Fibroblast of the aortic adventitia (primary cell): ENCODE data around the gene DSEL. TPM values are rescaled to one million over a fixed set of nuclear protein-coding genes. Genes with fewer than 3 reads are reported as not detected.

Experiments
- DNase-seq: peaks from one replicate; pipeline ENCODE4 v3.0.0-alpha.2; 2010; ENCODE audit warnings: low read depth
- H3K4me3 ChIP-seq: 2 replicates; pipeline ENCODE4 v1.5.1; 2011; ENCODE audit warnings: low read depth, mild to moderate bottlenecking, control low read depth, low read length, moderate library complexity
- CTCF ChIP-seq: IDR thresholded peaks from 2 replicates; pipeline ENCODE4 v1.5.1; 2011; ENCODE audit warnings: mild to moderate bottlenecking, low read length, control low read depth, inconsistent platforms; ENCODE audit not compliant: insufficient read depth
- total RNA-seq: library from RNA; depleted of rRNA; stranded (reverse); fragments of >200 nt; gene quantifications from 2 replicates; pipeline ENCODE4 v1.2.3, GENCODE V29; 2012; ENCODE audit warnings: low replicate concordance

Gene DSEL
- 18.5 and 108 TPM in 2 replicates for total RNA-seq

GRCh38 chr18:67516539-67517443, at the start of gene DSEL:
DSEL (minus strand) TSS chr18:67516720; CDS start chr18:67514608, 2,112 bp downstream.
- DNase-seq, result peak; percentile 94
- peak within 1 kb of the TSS; percentile 90 for H3K4me3 ChIP-seq
- no peak for TF ChIP-seq CTCF

GRCh38 chr18:67553437-67553836, 36.9 kb upstream of the DSEL start:
- TF ChIP-seq CTCF, result no peak
- no peak for DNase-seq
- no peak overlapping the region for H3K4me3 ChIP-seq

- no peak for DNase-seq
- no peak for TF ChIP-seq CTCF
- no peak overlapping the region for H3K4me3 ChIP-seq
Observed at GRCh38 chr18:67550872-67551520, 34.5 kb upstream of the DSEL start.

GRCh38 chr18:67549946-67550345, 33.4 kb upstream of the DSEL start:
- no peak for TF ChIP-seq CTCF
- DNase-seq, result no peak

GRCh38 chr18:67545681-67546080, 29.2 kb upstream of the DSEL start:
- H3K4me3 ChIP-seq, result no peak overlapping the region
- TF ChIP-seq CTCF, result no peak
- no peak for DNase-seq

More at GRCh38 chr18:67549946-67550345, 33.4 kb upstream of the DSEL start:
- no peak overlapping the region for H3K4me3 ChIP-seq

GRCh38 chr18:67540559-67540958, 24.0 kb upstream of the DSEL start:
- peak; percentile 17 for DNase-seq
- no peak overlapping the region for H3K4me3 ChIP-seq
- no peak for TF ChIP-seq CTCF
